ENCODE results near the gene PCDH12. TPM values are rescaled to one million over a fixed set of nuclear protein-coding genes. Genes with fewer than 3 reads are reported as not detected.
A peak's percentile ranks its signal among the peaks of the same experiment; 100 is the strongest.

The PCDH12 gene
- total and polyA plus RNA-seq, 12 donors: 3.6 to 16.6 (median 8.4) TPM

DNA sequence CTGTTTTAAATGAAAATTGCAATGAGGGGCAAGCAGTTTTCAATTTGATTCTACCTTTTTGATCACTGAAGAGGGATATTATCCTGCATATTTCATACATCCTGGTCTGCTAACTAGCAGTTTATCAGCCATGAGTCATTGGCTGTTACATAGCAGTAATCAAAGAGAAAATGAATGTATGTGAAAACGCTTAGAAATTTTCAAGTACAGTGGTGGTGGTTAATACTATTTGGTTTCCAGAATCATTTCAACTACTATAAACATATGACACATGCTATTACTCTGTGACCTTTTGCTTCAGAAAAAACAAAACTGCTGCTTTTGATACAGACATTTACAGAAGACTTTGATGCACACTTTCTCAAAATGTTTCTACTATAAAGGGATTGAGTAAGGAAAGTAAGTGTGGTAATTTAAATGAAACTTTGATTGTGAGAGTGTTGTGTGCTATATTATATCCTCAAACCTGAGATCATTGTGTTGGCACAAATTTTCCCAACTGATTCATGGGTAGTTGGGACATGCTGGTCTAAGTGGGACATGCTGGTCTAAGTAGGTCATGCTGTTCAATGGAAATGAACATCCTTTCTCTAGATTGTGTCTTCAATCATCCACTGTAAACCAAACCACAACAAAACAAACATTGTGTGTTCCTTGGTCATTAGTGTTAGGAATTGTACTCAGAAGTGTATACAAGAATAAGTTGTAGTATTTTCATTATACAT lies 16.0 kb upstream of the PCDH12 start:
- Histone ChIP-seq H3K4me3 (no peak overlapping the region), H3K9me3 (no peaks in the 10 kb centered on the region), H3K27me3 (no peaks in the 10 kb centered on the region), H3K4me1 (peaks cover 0 to 70% (median 35%) of the 10 kb centered on the region in 9 donors), H3K27ac (no peak overlapping the region), H3K36me3 (peaks cover 0 to 86% (median 25%) of the 10 kb centered on the region in 9 donors)
- intact Hi-C loops (cut with DNase I): no loop called here
- 81 to 90% methylated on average over 1 of the region's 1 CpG for WGBS, 2 donors
- DNase-seq (no peak), ATAC-seq (no peak)
- TF ChIP-seq, protein P1, sequence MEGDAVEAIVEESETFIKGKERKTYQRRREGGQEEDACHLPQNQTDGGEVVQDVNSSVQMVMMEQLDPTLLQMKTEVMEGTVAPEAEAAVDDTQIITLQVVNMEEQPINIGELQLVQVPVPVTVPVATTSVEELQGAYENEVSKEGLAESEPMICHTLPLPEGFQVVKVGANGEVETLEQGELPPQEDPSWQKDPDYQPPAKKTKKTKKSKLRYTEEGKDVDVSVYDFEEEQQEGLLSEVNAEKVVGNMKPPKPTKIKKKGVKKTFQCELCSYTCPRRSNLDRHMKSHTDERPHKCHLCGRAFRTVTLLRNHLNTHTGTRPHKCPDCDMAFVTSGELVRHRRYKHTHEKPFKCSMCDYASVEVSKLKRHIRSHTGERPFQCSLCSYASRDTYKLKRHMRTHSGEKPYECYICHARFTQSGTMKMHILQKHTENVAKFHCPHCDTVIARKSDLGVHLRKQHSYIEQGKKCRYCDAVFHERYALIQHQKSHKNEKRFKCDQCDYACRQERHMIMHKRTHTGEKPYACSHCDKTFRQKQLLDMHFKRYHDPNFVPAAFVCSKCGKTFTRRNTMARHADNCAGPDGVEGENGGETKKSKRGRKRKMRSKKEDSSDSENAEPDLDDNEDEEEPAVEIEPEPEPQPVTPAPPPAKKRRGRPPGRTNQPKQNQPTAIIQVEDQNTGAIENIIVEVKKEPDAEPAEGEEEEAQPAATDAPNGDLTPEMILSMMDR (IDR thresholded peaks at IDR 0.05): no peak

DNA sequence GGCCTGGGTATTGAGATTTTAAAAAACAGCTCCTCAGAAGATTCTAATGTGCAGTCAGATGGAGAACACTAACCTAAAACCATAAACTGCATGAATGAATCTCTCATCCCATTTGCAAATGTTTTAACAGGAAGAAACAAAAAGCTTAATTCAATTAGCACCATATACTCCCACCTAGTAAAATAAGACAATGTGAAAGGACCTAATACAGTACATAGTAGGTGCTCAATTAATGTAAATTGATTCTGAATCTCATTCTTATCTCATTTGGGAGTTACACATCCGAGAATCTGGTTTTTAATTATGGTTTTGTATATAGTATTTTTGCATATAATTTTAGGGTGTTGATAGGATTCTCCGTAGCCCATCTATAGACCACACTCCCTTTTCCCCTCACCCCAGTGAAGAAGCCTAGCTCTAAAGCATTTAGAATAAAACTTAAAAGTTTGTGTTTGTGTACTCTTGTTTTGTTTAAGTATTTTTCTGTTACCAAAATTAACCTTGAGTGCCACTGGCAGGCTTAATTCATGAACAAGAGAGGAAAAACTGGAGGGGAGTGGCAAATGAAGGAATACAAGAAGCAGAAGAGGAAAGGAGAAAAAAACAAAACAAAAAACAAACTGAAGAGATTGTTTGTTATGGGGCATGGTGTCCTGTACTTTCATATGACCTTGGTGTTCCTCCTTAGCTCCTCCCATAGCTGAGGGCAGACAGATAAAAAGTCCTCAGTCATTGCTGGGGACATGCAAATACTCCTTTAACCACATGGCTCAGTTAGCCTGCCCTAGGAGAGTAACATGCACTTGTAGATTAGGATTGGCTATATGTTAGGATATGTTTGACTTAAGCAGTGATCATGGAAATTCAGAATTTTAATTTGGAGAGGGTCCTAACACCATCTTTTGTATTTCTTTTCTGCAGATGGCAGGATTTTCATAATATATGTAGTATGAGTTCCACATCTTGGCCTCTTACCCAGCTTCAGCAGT lies 12.1 kb upstream of the PCDH12 start:
- intact Hi-C loops (cut with DNase I): loop anchor here in 1 of 10 donors (10.0 kb wide), 1 partner anchor 85 kb away; no protein-coding TSS in a partner anchor
- peak overlapping the region; percentile 65 to 98 (median 96) for H3K27ac ChIP-seq
- 65 to 72% methylated on average over 2 of the region's 2 CpGs for WGBS, 2 donors
- DNase-seq (no peak), ATAC-seq (peak in 2 of 8 donors; percentile 21 to 33)
- H3K27me3 ChIP-seq: no peaks in the 10 kb centered on the region
- H3K4me3 ChIP-seq: peak overlapping the region; percentile 49 to 90 (median 76)
- peaks cover 0 to 47% (median 9%) of the 10 kb centered on the region in 9 donors for H3K36me3 ChIP-seq
- no peaks in the 10 kb centered on the region for H3K9me3 ChIP-seq
- peaks cover 0 to 50% (median 27%) of the 10 kb centered on the region in 9 donors for H3K4me1 ChIP-seq
- TF ChIP-seq, protein P1 (IDR thresholded peaks at IDR 0.05): no peak

DNA sequence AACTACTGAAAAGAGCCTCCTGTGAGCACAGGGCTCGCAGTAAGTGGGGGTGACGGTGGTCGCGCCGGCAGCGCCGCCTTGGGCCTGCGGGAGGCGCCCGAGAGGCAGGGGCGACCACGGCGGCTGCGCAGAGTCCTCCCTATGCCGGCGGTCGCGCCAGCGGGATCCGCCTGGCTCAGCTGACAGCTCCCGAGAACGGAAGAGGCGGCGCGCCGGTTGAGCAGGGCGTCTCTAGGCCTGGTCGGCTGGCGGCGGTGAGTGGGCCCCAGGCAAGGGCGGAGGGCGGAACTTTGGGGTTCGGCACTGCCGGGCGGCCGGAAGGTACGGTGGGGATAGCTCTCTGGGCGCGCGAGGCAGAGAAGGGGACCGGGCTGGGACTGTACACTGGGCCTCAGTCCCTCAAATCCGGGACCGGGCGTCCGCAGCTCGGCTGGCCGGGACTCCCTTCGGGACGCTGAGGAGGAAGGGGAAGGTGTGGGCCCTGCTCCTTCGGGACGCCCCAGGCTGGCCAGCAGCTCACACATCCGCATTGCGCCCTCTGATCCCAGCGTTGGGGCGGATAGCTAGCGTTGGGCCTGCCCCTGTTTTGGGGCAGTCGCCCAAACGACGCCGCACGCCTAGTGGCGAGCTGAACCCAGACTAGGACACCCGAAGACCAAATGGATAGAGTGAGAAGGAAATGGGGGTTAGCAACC lies 11.1 kb upstream of the PCDH12 start, which contains the start of gene RNF14:
Gene RNF14, plus strand, starts transcription at position 192 of the 695 bp plus-strand sequence. CDS start 4,484 bp downstream, outside the sequence.
- 0 to 1% methylated on average over 61 to 63 of the region's 63 CpGs for WGBS, 2 donors
- H3K27ac ChIP-seq: peak within 1 kb of the TSS; percentile 65 to 98 (median 96)
- no peaks in the 10 kb centered on the region for H3K27me3 ChIP-seq
- intact Hi-C loops (cut with DNase I): loop anchor here in 1 of 10 donors (10.0 kb wide), 1 partner anchor 84 kb away; no protein-coding TSS in a partner anchor
- no peaks in the 10 kb centered on the region for H3K9me3 ChIP-seq
- H3K36me3 ChIP-seq: peaks cover 0 to 37% (median 9%) of the 10 kb centered on the region in 9 donors
- peak within 1 kb of the TSS; percentile 49 to 90 (median 76) for H3K4me3 ChIP-seq
- H3K4me1 ChIP-seq: peaks cover 0 to 41% (median 27%) of the 10 kb centered on the region in 9 donors
- TF ChIP-seq, protein P1 (IDR thresholded peaks at IDR 0.05): peak; percentile 96 to 99 (median 98)
- ATAC-seq (peak; percentile 99 to 100 (median 99)), DNase-seq (peak; percentile 91 to 95)
